C4-2B (cell line): Measurements from ENCODE around the gene MAFB.

Source experiments
- CTCF ChIP-seq: fragments of 450-650 bp; conservative IDR thresholded peaks from 2 replicates; pipeline ENCODE4 v1.5.1; 2017; ENCODE audit warnings: mild to moderate bottlenecking
- ZFX ChIP-seq: fragments of 450-650 bp; IDR thresholded peaks from 2 replicates; pipeline ENCODE4 v1.6.1; 2017

GRCh38 chr20:40668449-40669228, 20.4 kb downstream of the MAFB start:
- TF ChIP-seq CTCF (no peak), ZFX (no peak)
